GM04503 (cell line): ENCODE measurements around the gene TMEFF2.
A peak's percentile ranks its signal among the peaks of the same experiment; 100 is the strongest.

Source experiments
- DNase-seq: peaks from one replicate; pipeline ENCODE4 v3.0.0-alpha.2; 2012; ENCODE audit warnings: low read depth

TMEFF2 gene

GRCh38 chr2:192194866-192195547, at the start of gene TMEFF2:
Gene TMEFF2 (minus strand): TSS chr2:192194933. CDS start chr2:192194524, 409 bp downstream.
- no peak for DNase-seq

- DNase-seq, result peak; percentile 17
Measured at GRCh38 chr2:192243488-192243887, 48.8 kb upstream of the TMEFF2 start.

- no peak for DNase-seq
Measured at GRCh38 chr2:192236136-192236535, 41.4 kb upstream of the TMEFF2 start.

GRCh38 chr2:192230889-192231453, 36.2 kb upstream of the TMEFF2 start:
- no peak for DNase-seq

GRCh38 chr2:192228685-192229084, 34.0 kb upstream of the TMEFF2 start:
- DNase-seq, result no peak

GRCh38 chr2:192218970-192219369, 24.2 kb upstream of the TMEFF2 start:
- no peak for DNase-seq

GRCh38 chr2:192218377-192218776, 23.6 kb upstream of the TMEFF2 start:
- no peak for DNase-seq

GRCh38 chr2:192216336-192216735, 21.6 kb upstream of the TMEFF2 start:
- DNase-seq, result no peak

- no peak for DNase-seq
Measured at GRCh38 chr2:192215096-192215877, 20.6 kb upstream of the TMEFF2 start.

- no peak for DNase-seq
Measured at GRCh38 chr2:192208848-192209247, 14.1 kb upstream of the TMEFF2 start.

- no peak for DNase-seq
Measured at GRCh38 chr2:192206399-192206798, 11.7 kb upstream of the TMEFF2 start.

GRCh38 chr2:192203876-192204275, 9.1 kb upstream of the TMEFF2 start:
- DNase-seq, result no peak

GRCh38 chr2:192202373-192202772, 7.6 kb upstream of the TMEFF2 start:
- no peak for DNase-seq

GRCh38 chr2:192201116-192201515, 6.4 kb upstream of the TMEFF2 start:
- DNase-seq, result no peak

- no peak for DNase-seq
Measured at GRCh38 chr2:192197357-192197756, 2.6 kb upstream of the TMEFF2 start.

- DNase-seq, result no peak
Measured at GRCh38 chr2:192196421-192197194, 1.9 kb upstream of the TMEFF2 start.

- DNase-seq, result no peak
Measured at GRCh38 chr2:192195548-192196418, 1.1 kb upstream of the TMEFF2 start.

- DNase-seq, result no peak
Measured at GRCh38 chr2:192194265-192194865, 368 bp downstream of the TMEFF2 start.

- DNase-seq, result no peak
Measured at GRCh38 chr2:192190474-192190873, 4.3 kb downstream of the TMEFF2 start.

- DNase-seq, result no peak
Measured at GRCh38 chr2:192186806-192187205, 7.9 kb downstream of the TMEFF2 start.

- DNase-seq, result no peak
Measured at GRCh38 chr2:192184349-192184748, 10.4 kb downstream of the TMEFF2 start.
